H1 (cell line): ENCODE measurements around the gene TDRD9. TPM values are rescaled to one million over a fixed set of nuclear protein-coding genes. Genes with fewer than 3 reads are reported as not detected.

Experiments
- CTCF ChIA-PET: fragments of 300-600 bp; sonication (Branson Sonifier 250); formaldehyde crosslinking; loops from one replicate; lab custom pipeline; 2021; ENCODE audit not compliant: partially characterized antibody; lab: Charles Lee
- POLR2A ChIA-PET: fragments of 300-600 bp; sonication (Branson Sonifier 250); formaldehyde crosslinking; loops from one replicate; lab custom pipeline; 2021; ENCODE audit warnings: inconsistent platforms; ENCODE audit not compliant: partially characterized antibody; lab: Charles Lee
- DNase-seq, 2 experiments: peaks; one replicate each; pipeline versions ENCODE4 v3.0.0 to v3.0.0-alpha.2; 2010 to 2022; ENCODE audit warnings: low spot score in 2 of 2, low read depth in 1 of 2, mixed read lengths in 1 of 2
- FAIRE-seq: peaks from 2 replicates; lab custom pipeline; 2011; peaks lifted over from hg19 to GRCh38; lab: Jason Lieb, UNC
- H2AFZ ChIP-seq: 2 replicates; pipeline ENCODE4 v1.8.1; 2012; ENCODE audit warnings: low read length, inconsistent platforms
- H2AK5ac ChIP-seq: 2 replicates; pipeline ENCODE4 v1.6.1; 2013; ENCODE audit warnings: low read depth, low read length
- H2BK120ac ChIP-seq: replicated peaks from 2 replicates; pipeline ENCODE3; 2013; ENCODE audit warnings: low read depth, low read length, inconsistent platforms
- H2BK12ac ChIP-seq: 2 replicates; pipeline ENCODE4 v1.6.1; 2013; ENCODE audit warnings: low read depth, low read length
- H2BK15ac ChIP-seq: 2 replicates; pipeline ENCODE4 v1.6.1; 2013; ENCODE audit warnings: low read length
- H2BK20ac ChIP-seq: 2 replicates; pipeline ENCODE4 v1.6.1; 2013; ENCODE audit warnings: low read length
- H2BK5ac ChIP-seq: 2 replicates; pipeline ENCODE4 v1.6.1; 2013; ENCODE audit warnings: low read depth, low read length
- H3K14ac ChIP-seq: 2 replicates; pipeline ENCODE4 v1.6.1; 2013; ENCODE audit warnings: inconsistent platforms; ENCODE audit not compliant: insufficient read length
- H3K18ac ChIP-seq: 2 replicates; pipeline ENCODE4 v1.6.1; 2013; ENCODE audit warnings: low read length; ENCODE audit errors: extremely low read depth
- H3K23ac ChIP-seq: 2 replicates; pipeline ENCODE4 v1.6.1; 2013; ENCODE audit warnings: inconsistent platforms; ENCODE audit not compliant: insufficient read length
- H3K23me2 ChIP-seq: 2 replicates; pipeline ENCODE4 v1.6.1; 2013; ENCODE audit warnings: low read depth, low read length
- H3K27ac ChIP-seq: 2 replicates; pipeline ENCODE4 v1.6.1; 2011; ENCODE audit warnings: low read depth, low read length, inconsistent platforms
- H3K27me3 ChIP-seq, 4 experiments: replicated peaks in 1 of 4; 1 replicate in 1 of 4; 2 replicates in 3 of 4; pipeline versions ENCODE4 v1.6.1 to v1.8.1; 2011 to 2013; ENCODE audit warnings: low read length in 3 of 4, mild to moderate bottlenecking in 3 of 4, inconsistent platforms in 2 of 4, mixed read lengths in 2 of 4, moderate library complexity in 1 of 4; ENCODE audit not compliant: control insufficient read depth in 3 of 4, insufficient read depth in 3 of 4; ENCODE audit errors: extremely low read depth in 1 of 4
- H3K36me3 ChIP-seq, 4 experiments: 2 replicates each; pipeline versions ENCODE4 v1.6.1 to v1.8.1; 2011 to 2013; ENCODE audit warnings: mild to moderate bottlenecking in 4 of 4, low read length in 3 of 4, moderate library complexity in 2 of 4, control low read depth in 1 of 4, inconsistent platforms in 1 of 4; ENCODE audit not compliant: insufficient read depth in 4 of 4, control insufficient read depth in 2 of 4
- H3K4ac ChIP-seq: replicated peaks from 2 replicates; pipeline ENCODE3; 2013; ENCODE audit warnings: low read length, low read depth, mixed read lengths, inconsistent platforms; ENCODE audit not compliant: insufficient read length
- H3K4me1 ChIP-seq, 4 experiments: replicated peaks in 1 of 4; 1 replicate in 1 of 4; 2 replicates in 3 of 4; pipeline versions ENCODE4 v1.6.1 to v1.8.1; 2011 to 2013; ENCODE audit warnings: low read length in 3 of 4, inconsistent platforms in 2 of 4, mixed read lengths in 1 of 4; ENCODE audit not compliant: insufficient read depth in 4 of 4, control insufficient read depth in 3 of 4
- H3K4me2 ChIP-seq, 2 experiments: 2 replicates each; pipeline versions ENCODE4 v1.6.1 to v1.8.1; 2011 to 2013; ENCODE audit warnings: low read depth in 2 of 2, low read length in 2 of 2, control low read depth in 1 of 2, inconsistent platforms in 1 of 2, mild to moderate bottlenecking in 1 of 2; ENCODE audit not compliant: insufficient read depth in 1 of 2
- H3K4me3 ChIP-seq, 4 experiments: fragments of 200-600, 300-600 bp in 1 of 4; sonication (generic), shearing (Covaris generic), sonication (Bioruptor Twin) in 1 of 4; 2 replicates each; pipeline versions ENCODE4 v1.5.1 to v1.8.1; 2011 to 2016; ENCODE audit warnings: low read length in 4 of 4, low read depth in 3 of 4, control low read depth in 2 of 4, inconsistent platforms in 2 of 4, mild to moderate bottlenecking in 2 of 4, mixed read lengths in 1 of 4, moderate library complexity in 1 of 4; ENCODE audit not compliant: insufficient read depth in 2 of 4; ENCODE audit errors: extremely low read depth in 1 of 4
- H3K56ac ChIP-seq: replicated peaks from 2 replicates; pipeline ENCODE3; 2013; ENCODE audit warnings: low read depth, mild to moderate bottlenecking, mixed read lengths, low read length, inconsistent platforms; ENCODE audit not compliant: insufficient read length
- H3K79me1 ChIP-seq: 2 replicates; pipeline ENCODE4 v1.6.1; 2013; ENCODE audit warnings: low read depth, low read length, control low read depth
- H3K79me2 ChIP-seq, 2 experiments: 2 replicates each; pipeline versions ENCODE4 v1.6.1 to v1.8.1; 2012 to 2013; ENCODE audit warnings: low read length in 2 of 2, mild to moderate bottlenecking in 2 of 2, inconsistent platforms in 1 of 2; ENCODE audit not compliant: insufficient read depth in 2 of 2, control insufficient read depth in 1 of 2
- H3K9ac ChIP-seq, 4 experiments: replicated peaks in 1 of 4; 1 replicate in 1 of 4; 2 replicates in 3 of 4; pipeline versions ENCODE4 v1.6.1 to v1.8.1; 2011 to 2013; ENCODE audit warnings: low read depth in 3 of 4, low read length in 3 of 4, control low read depth in 2 of 4, mild to moderate bottlenecking in 2 of 4, moderate library complexity in 2 of 4, inconsistent platforms in 1 of 4; ENCODE audit errors: extremely low read depth in 1 of 4
- H3K9me3 ChIP-seq, 2 experiments: 2 replicates each; pipeline versions ENCODE4 v1.6.1 to v1.8.1; 2012 to 2013; ENCODE audit warnings: mild to moderate bottlenecking in 2 of 2, moderate library complexity in 2 of 2, control low read depth in 1 of 2, inconsistent platforms in 1 of 2, low read depth in 1 of 2, low read length in 1 of 2, mixed read lengths in 1 of 2; ENCODE audit not compliant: insufficient read depth in 2 of 2
- H4K20me1 ChIP-seq, 2 experiments: replicated peaks in 1 of 2; 2 replicates each; pipeline versions ENCODE3 to v1.8.1; 2011 to 2013; ENCODE audit warnings: inconsistent platforms in 2 of 2, low read length in 2 of 2, mild to moderate bottlenecking in 1 of 2; ENCODE audit not compliant: insufficient read depth in 2 of 2, control insufficient read depth in 1 of 2
- H4K5ac ChIP-seq: 2 replicates; pipeline ENCODE4 v1.6.1; 2013; ENCODE audit warnings: low read length, low read depth, mixed read lengths, inconsistent platforms; ENCODE audit not compliant: insufficient read length
- H4K8ac ChIP-seq: 2 replicates; pipeline ENCODE4 v1.8.0; 2013; ENCODE audit warnings: mild to moderate bottlenecking, moderate library complexity, low read length, inconsistent platforms; ENCODE audit not compliant: insufficient read depth; ENCODE audit errors: extremely low read depth
- H4K91ac ChIP-seq: replicated peaks from 2 replicates; pipeline ENCODE3; 2013; ENCODE audit warnings: low read length, mixed read lengths, inconsistent platforms; ENCODE audit not compliant: insufficient read length
- CBX8 ChIP-seq: fragments of 300-800, 300-1000 bp; sonication (generic); IDR thresholded peaks from 2 replicates; pipeline ENCODE4 v1.7.1; 2016; ENCODE audit warnings: low read depth, low read length, borderline replicate concordance
- CREB1 ChIP-seq: IDR thresholded peaks from 2 replicates; pipeline ENCODE4 v1.6.1; 2012; ENCODE audit warnings: inconsistent platforms
- EGR1 ChIP-seq: IDR thresholded peaks from 2 replicates; pipeline ENCODE4 v1.6.1; 2011; ENCODE audit warnings: low read depth, low read length, borderline replicate concordance
- JUN ChIP-seq: IDR thresholded peaks from 2 replicates; pipeline ENCODE4 v1.6.1; 2011; ENCODE audit warnings: low read depth, mild to moderate bottlenecking, improper control_type of control experiment, low read length
- KDM1A ChIP-seq: fragments of 200-600, 300-600 bp; sonication (generic); IDR thresholded peaks from 2 replicates; pipeline ENCODE4 v1.7.1; 2016; ENCODE audit warnings: mild to moderate bottlenecking, low read length, borderline replicate concordance
- RFX5 ChIP-seq: IDR thresholded peaks from 2 replicates; pipeline ENCODE4 v1.6.1; 2011; ENCODE audit warnings: low read depth, low read length, improper control_type of control experiment, borderline replicate concordance
- SIN3A ChIP-seq, 2 experiments: IDR thresholded peaks in 1 of 2; conservative IDR thresholded peaks in 1 of 2; 2 replicates each; pipeline ENCODE4 v1.6.1; 2011 to 2012; ENCODE audit warnings: low read length in 2 of 2, improper control_type of control experiment in 1 of 2, low read depth in 1 of 2, mild to moderate bottlenecking in 1 of 2
- SRF ChIP-seq: IDR thresholded peaks from 2 replicates; pipeline ENCODE4 v1.6.1; 2011; ENCODE audit warnings: mild to moderate bottlenecking, low read depth, low read length, moderate library complexity
- TCF12 ChIP-seq: IDR thresholded peaks from 2 replicates; pipeline ENCODE4 v1.6.1; 2011; ENCODE audit warnings: low read depth, mild to moderate bottlenecking, low read length
- WGBS, 2 experiments: shearing (Covaris generic) in 1 of 2; methylation state at CpG; one replicate each; pipeline versions ENCODE4 v1.1.6 to v1.1.7; 2013 to 2015; ENCODE audit warnings: low lambda C conversion rate in 2 of 2, mixed read lengths in 2 of 2, inconsistent platforms in 1 of 2, low coverage in 1 of 2, missing lambda C conversion rate in 1 of 2; ENCODE audit not compliant: insufficient replicate concordance in 2 of 2, insufficient coverage in 1 of 2, insufficient read length in 1 of 2; ENCODE audit errors: extremely low coverage in 1 of 2, missing lambda C conversion rate in 1 of 2; 5-methylcytosine and 5-hydroxymethylcytosine counted together
- polyA plus RNA-seq, 7 experiments: library from polyadenylated mRNA; depleted of rRNA in 3 of 7; stranded (reverse) in 5 of 7; unstranded in 2 of 7; fragments of >200 nt in 5 of 7; fragments of 200-250 nt in 2 of 7; gene quantifications; 1 replicate in 5 of 7; 2 replicates in 1 of 7; 4 replicates in 1 of 7; pipeline versions ENCODE4 v1.2.1 to v1.2.3, GENCODE V29; 2011 to 2013; ENCODE audit warnings: missing spikeins in 2 of 7, mixed read lengths in 2 of 7
- total RNA-seq: library from RNA; stranded (reverse); fragmentation: NEBNext Ultra II Directional; extraction: Animal tissue kit (Norgen Biotek cat#: 25700); gene quantifications from 2 replicates; pipeline ENCODE4 v1.2.1, GENCODE V29; 2021

The TDRD9 gene
- total and polyA plus RNA-seq, 2 of the 8 experiments (the other 6 are each of a cell fraction or from before 2014, with no cell fraction given), result not detected

DNA sequence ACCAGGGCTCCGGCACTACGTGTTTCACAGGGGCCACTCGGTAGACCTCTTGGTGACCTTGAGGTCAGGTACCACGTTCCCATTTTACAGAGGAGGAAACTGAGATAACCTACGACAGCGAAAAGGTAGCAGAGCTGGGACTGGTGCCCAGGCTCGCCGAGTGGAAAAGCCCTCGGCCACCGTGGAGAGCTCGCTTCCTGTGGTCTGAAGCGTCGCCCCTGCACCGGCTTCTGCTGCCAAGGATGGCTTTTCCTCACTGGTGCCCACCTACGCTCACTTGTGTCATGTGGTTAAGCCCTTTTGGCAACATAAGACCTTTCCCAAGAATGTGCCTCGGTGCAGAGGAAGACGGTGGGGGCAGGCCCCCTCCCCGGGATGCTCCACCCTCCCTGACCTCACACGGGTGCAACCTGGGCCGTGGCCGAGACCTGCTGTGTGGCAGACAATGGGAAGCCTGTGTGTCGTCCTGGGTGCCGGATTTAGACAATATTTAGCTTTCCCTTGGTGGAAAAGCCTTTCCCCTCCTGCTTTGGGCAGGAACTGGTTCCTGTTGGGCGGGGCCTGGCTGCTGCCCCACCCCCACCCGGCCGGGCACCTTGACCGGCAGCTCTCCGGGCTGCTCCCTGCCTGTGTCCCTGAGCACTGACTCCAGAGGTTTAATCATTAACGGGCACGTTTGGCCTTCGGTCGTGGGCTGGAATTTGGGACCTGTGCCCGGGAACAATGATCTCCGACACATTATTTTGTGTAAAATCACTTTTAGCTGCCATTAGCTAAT is 48.5 kb upstream of the TDRD9 start:
- H2BK5ac ChIP-seq, result peak overlapping the region; percentile 81; the same call in 1 of the 2 replicates
- no peak overlapping the region for H3K56ac ChIP-seq
- no peak for FAIRE-seq
- peak overlapping the region; percentile 34 for H4K91ac ChIP-seq
- no peak overlapping the region for H3K9ac ChIP-seq
- no peaks in the 10 kb centered on the region for H4K20me1 ChIP-seq
- H3K4me2 ChIP-seq, result peak overlapping the region; percentile 5 to 50; a peak in 3 of 4 replicates
- H3K23me2 ChIP-seq, result peaks cover 6% of the 10 kb centered on the region; the same call in 1 of the 2 replicates
- H2BK15ac ChIP-seq, result peak overlapping the region; percentile 67; the same call in 1 of the 2 replicates
- DNase-seq, result peak in 1 of 2 experiments; percentile 73
- H3K14ac ChIP-seq, result no peak overlapping the region
- H3K4ac ChIP-seq, result no peak overlapping the region
- no peak overlapping the region for H2AK5ac ChIP-seq
- no peaks in the 10 kb centered on the region for H3K27me3 ChIP-seq
- H2BK12ac ChIP-seq, result peak overlapping the region; percentile 52; the same call in 1 of the 2 replicates
- no peak overlapping the region for H3K23ac ChIP-seq
- peak overlapping the region; percentile 36 for H3K18ac ChIP-seq
- whole genome bisulfite sequencing, 2 experiments, result 67% methylated on average over 33 of the region's 34 CpGs; no CpG with 5 or more reads in 1 of the 2 experiments
- ChIA-PET POLR2A (interaction anchor here (0.6 to 1.4 kb wide), 3 partner anchors 9 to 42 kb away, joined by 3 to 6 read pairs (median 3); a partner anchor contains a TSS), CTCF (interaction anchor here (0.8 to 3.3 kb wide), 14 partner anchors 12 to 197 kb away, joined by 3 to 16 read pairs (median 4); no protein-coding TSS in a partner anchor)
- no peak overlapping the region for H2BK120ac ChIP-seq
- no peak overlapping the region for H4K5ac ChIP-seq
- H3K4me3 ChIP-seq, result 0 out of 8 replicates have a peak overlapping the region, but pooled peaks of 1 of the 4 experiments have one; percentile 7
- H4K8ac ChIP-seq, result no peak overlapping the region; the same call in 1 of the 2 replicates
- H3K27ac ChIP-seq, result 0 out of 2 replicates have a peak overlapping the region, but pooled peaks have one; percentile 26
- H3K36me3 ChIP-seq, result no peaks in the 10 kb centered on the region
- no peaks in the 10 kb centered on the region for H3K79me1 ChIP-seq
- H2BK20ac ChIP-seq, result no peak overlapping the region
- peaks cover 11 to 18% (median 12%) of the 10 kb centered on the region in 4 experiments for H3K4me1 ChIP-seq
- no peaks in the 10 kb centered on the region for H3K79me2 ChIP-seq
- no peaks in the 10 kb centered on the region for H3K9me3 ChIP-seq
- peak overlapping the region; percentile 66; the same call in 1 of the 2 replicates for H2AFZ ChIP-seq
- no peak for TF ChIP-seq EGR1
- no peak for TF ChIP-seq TCF12
- no peak for TF ChIP-seq RFX5
- TF ChIP-seq SIN3A (conservative IDR thresholded peaks at IDR 0.05 in 1 of 2, IDR thresholded peaks at IDR 0.05 in 1 of 2; ENCODE audit: low read depth in 1 of 2, low read length in 2 of 2), result no peak
- TF ChIP-seq KDM1A, result peak; percentile 50; the same call in 1 of the 2 replicates
- TF ChIP-seq CBX8, result no peak
- no peak for TF ChIP-seq SRF
- no peak for TF ChIP-seq CREB1
- no peak for TF ChIP-seq JUN
